HUES64 (cell line): ENCODE measurements around the gene POLR1H.

Experiments
- H3K27ac ChIP-seq: 2 replicates; pipeline ENCODE4 v1.7.0; 2013; ENCODE audit warnings: low read depth, low read length, inconsistent platforms
- H3K27me3 ChIP-seq: 2 replicates; pipeline ENCODE4 v1.6.1; 2013; ENCODE audit warnings: mild to moderate bottlenecking, low read length; ENCODE audit not compliant: insufficient read depth
- H3K36me3 ChIP-seq: 2 replicates; pipeline ENCODE4 v1.6.1; 2013; ENCODE audit warnings: mild to moderate bottlenecking, low read length; ENCODE audit not compliant: insufficient read depth
- H3K4me1 ChIP-seq: 2 replicates; pipeline ENCODE4 v1.6.1; 2013; ENCODE audit warnings: mild to moderate bottlenecking, low read length, moderate library complexity; ENCODE audit not compliant: insufficient read depth
- H3K4me3 ChIP-seq: 2 replicates; pipeline ENCODE4 v1.5.1; 2013; ENCODE audit warnings: mild to moderate bottlenecking, low read length, moderate library complexity
- H3K9ac ChIP-seq: 2 replicates; pipeline ENCODE4 v1.6.1; 2013; ENCODE audit warnings: mild to moderate bottlenecking, low read depth, low read length
- H3K9me3 ChIP-seq: 2 replicates; pipeline ENCODE4 v1.6.1; 2013; ENCODE audit warnings: low read depth, low read length; ENCODE audit not compliant: insufficient read depth
- WGBS: fragments of 150-250, 120-280 bp; methylation state at CpG from one replicate; pipeline ENCODE4 v1.1.7; 2013; ENCODE audit warnings: missing lambda C conversion rate; 5-methylcytosine and 5-hydroxymethylcytosine counted together

POLR1H gene

DNA sequence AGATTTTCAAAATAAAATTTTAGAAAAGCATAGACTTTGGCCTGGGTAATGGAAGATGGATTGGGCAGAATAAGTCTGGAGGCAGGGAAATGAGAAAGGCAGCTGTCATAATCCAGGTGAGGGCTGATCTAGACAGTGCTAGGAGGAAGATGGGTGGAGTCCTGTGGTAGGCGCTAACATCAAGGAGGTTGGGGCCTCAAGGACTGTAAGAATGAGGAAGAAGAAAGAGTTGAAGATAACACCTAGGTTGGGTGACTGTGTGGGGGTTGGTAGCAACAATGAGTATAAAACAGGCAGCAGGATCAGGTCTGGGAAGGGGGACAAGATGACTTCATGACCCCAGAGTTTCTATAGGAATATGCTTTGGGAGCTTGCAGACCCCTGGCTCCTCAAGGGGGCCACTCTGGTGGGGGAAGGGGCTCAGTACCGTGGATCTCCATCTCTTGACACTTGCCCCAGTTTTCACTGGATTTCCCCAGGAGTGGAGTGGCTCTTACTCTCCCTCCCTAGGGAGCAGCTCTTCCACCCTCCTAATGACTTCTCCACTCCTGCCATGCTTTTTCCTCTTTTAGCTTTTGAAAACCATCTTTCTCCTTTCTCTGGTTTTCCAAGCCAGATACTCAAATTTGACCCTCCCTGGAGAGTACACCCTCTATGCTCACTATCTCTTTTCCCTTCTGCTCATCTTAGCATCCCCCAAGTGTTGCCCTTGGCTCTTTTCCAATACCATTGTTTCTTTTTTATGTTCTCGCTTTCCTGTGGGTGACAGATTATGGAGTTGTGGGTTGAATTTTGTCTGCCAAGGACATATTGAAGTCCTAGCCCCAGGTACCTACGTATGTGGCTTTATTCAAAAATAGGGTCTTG lies 37.1 kb downstream of the POLR1H start:
- 86% methylated on average over 4 of the region's 4 CpGs for WGBS
- Histone ChIP-seq H3K4me3 (no peak overlapping the region), H3K9me3 (no peaks in the 10 kb centered on the region), H3K27ac (no peak overlapping the region), H3K4me1 (peaks cover 16% of the 10 kb centered on the region), H3K9ac (no peak overlapping the region), H3K27me3 (peaks cover 88% of the 10 kb centered on the region), H3K36me3 (no peaks in the 10 kb centered on the region)

DNA sequence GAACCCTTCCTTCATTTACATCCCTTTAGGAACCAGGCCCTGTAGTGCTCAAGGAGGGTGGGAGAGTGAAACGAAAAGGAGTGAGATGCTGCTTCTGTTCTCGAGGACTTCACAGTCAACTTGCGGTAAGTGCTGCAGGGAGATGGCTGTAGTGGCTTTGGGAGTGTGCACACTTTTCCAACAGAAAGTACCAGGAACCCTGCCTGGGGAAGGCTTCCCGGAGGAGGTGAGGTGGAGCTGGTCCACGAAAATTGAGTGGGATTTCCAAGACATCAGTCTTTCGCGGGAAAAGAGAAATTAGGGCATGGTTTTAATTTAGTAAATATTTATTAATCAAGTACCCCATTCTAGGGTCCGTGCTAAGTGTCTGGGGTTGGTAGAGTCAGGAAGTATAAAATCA lies 39.1 kb downstream of the POLR1H start:
- peaks cover 94% of the 10 kb centered on the region for H3K27me3 ChIP-seq
- no peak overlapping the region for H3K9ac ChIP-seq
- H3K27ac ChIP-seq: no peak overlapping the region
- peaks cover 16% of the 10 kb centered on the region for H3K4me1 ChIP-seq
- no peaks in the 10 kb centered on the region for H3K9me3 ChIP-seq
- 22% methylated on average over 6 of the region's 8 CpGs for WGBS
- peak overlapping the region; percentile 51 for H3K4me3 ChIP-seq
- H3K36me3 ChIP-seq: no peaks in the 10 kb centered on the region

DNA sequence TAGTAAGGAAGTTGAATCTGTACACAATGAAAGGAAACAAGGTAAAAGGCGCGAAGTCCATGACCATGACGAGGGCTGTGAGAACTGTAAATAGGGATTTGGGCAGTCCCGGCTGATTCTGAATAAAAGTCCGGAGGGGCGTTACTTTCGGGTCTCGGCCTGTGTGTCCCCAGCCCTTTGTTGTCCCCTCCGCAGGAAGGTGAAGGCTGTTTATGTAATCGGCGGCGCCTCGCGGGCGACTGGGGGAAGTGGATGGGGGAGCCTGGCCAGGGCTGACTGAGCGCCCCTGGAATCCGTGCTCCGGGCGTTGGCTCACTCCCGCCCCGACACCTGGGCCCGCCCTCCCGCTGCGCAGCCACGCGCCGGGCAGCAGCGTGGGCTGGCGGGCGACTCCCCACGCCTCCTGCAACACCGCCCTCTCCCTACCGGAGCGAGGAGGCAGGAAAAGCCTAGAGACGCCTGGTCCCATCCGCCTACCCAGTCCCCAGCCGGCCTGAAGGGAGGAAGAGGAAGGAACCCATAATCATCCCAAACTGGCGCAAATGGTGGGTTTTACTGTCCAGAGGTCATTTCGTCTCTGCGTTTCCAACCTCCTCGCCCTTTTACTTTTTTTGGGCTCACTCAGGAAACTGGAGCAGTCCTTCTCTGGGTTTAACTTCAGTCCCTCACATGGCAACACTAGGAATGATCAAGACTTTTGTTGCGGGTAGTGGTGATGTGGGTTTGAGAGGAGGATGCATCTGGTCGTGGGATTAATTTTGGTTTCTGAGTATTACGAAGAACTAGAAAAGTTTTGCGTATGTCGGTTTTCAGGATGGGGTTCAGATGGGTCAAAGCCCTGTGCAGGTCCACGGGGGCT lies 39.7 kb downstream of the POLR1H start:
- peaks cover 96% of the 10 kb centered on the region for H3K27me3 ChIP-seq
- H3K4me3 ChIP-seq: peak overlapping the region; percentile 51
- WGBS: 4% methylated on average over 47 of the region's 47 CpGs
- peaks cover 16% of the 10 kb centered on the region for H3K4me1 ChIP-seq
- no peak overlapping the region for H3K9ac ChIP-seq
- H3K9me3 ChIP-seq: no peaks in the 10 kb centered on the region
- no peaks in the 10 kb centered on the region for H3K36me3 ChIP-seq
- H3K27ac ChIP-seq: no peak overlapping the region

DNA sequence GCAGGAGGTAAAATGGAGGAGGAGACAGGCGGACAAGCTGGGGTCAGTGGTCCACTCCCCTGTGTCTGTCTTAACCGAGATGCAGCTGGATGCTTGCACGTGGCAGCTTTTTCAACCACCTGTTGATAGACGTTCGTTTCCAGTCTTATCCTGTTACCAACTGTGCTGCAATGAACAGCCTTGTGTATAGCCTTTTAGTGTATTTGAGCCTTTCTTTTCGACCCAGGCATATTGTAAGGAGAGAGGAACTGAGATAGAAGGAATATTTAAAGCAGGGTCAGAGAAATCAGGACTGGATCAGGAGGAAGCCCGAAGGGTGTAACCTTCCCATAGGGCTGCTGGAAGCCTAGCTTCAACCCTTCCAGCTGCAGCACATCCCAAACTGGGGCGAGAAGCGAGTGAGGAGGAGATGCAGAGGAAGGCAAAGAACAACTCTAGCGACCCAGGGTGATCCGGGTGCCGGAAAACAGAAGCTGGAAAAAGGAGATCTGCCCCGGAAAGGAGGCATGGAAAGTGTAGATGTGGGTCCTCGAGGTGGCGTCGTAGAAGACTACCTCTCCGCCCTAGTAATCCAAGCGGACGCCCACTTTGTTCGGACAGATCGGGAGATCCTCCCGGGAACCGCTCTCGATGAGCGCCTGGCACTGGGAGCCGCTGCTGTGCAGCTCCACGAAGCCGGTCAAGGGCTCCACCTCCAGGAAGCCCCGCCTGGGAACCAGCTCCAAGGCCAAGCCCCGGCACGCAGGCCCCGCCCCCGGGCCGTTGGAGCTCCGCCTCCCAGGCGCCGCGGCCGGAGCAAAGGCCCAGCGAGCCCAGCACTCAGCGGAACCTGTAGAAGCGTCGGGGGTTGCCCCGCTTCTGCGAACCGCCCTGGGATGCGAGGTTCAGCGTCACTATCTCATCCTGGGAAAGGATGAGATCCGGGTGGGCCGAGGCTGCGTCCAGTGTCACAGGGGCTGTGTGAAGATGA lies 40.7 kb downstream of the POLR1H start:
- Histone ChIP-seq H3K9me3 (no peaks in the 10 kb centered on the region), H3K36me3 (no peaks in the 10 kb centered on the region), H3K27ac (no peak overlapping the region), H3K9ac (no peak overlapping the region), H3K4me1 (peaks cover 16% of the 10 kb centered on the region), H3K27me3 (peaks cover 92% of the 10 kb centered on the region), H3K4me3 (peak overlapping the region; percentile 51)
- WGBS: 3% methylated on average over 51 of the region's 51 CpGs

DNA sequence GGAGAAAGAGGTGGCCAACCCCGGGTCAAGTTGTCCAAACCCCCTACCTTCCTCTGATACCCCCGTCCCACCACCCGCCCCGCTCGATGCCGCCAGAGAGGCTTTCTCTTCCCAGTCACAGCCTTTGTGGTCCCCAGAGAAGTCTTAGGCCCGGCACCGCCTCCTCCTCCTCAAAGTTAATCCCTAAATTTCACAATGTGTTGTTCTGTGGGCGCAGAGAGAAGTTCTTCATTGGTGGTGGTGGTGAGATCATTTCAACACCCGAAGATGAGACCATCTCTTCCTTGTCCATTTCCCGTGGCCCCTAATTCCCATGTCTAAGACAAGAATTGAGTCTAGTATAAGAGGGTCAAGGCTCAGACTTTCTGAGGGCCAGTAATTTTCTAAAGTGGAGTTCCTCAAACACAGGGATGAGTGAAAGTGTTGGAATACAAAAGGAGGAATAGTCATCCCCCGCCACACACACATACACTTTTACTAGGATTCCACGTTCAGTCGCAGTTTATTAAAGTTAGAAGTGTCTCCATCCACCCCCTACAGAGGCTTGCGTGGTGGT lies 41.4 kb downstream of the POLR1H start:
- H3K27me3 ChIP-seq: peaks cover 86% of the 10 kb centered on the region
- peaks cover 16% of the 10 kb centered on the region for H3K4me1 ChIP-seq
- no peak overlapping the region for H3K27ac ChIP-seq
- no peaks in the 10 kb centered on the region for H3K36me3 ChIP-seq
- H3K9ac ChIP-seq: no peak overlapping the region
- H3K9me3 ChIP-seq: no peaks in the 10 kb centered on the region
- 31% methylated on average over 12 of the region's 15 CpGs for WGBS
- H3K4me3 ChIP-seq: peak overlapping the region; percentile 51

DNA sequence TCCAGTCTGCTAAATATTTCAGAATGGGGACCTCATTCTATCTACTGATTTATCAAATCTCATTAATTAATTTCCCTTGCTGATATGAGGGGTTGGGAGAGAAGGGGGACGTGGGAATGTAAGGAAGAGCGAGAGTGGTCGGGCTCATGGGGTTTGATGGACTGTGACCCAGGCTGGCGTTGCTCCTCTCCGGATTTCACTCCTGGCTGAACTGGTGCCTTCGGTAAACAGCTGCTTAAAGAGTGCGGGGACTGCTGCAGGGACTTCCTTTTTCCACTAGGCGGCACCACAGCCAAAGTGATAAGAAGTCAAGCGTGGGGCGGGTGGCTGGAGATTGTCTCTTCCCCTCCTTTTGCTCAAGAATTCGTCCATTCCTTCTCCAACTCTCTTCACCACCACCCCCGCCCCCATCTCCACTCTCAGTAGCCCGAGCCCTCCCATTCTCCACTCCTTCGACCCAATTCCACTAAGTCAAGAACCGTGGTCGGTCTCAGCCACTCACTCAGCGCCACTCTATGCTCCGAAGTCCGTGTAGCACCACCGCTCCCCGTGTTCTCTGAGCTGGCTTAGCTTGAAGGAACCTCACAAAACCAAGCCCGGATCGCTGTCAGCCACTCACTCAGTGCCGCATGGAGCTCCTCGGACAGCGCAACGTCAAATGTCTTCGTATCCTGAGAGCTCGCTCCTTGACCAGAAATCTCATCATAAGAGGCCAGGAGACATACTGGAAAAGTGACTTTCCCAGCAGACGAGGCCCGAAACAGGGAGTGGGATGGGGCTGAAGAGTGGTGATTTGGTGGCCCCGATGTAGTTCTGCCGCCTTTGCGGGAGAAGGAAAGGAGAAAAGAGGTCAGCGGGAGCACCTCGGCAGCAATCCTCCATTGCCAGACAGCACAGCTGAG lies 42.2 kb downstream of the POLR1H start:
- Histone ChIP-seq H3K9me3 (no peaks in the 10 kb centered on the region), H3K27me3 (peaks cover 81% of the 10 kb centered on the region), H3K36me3 (no peaks in the 10 kb centered on the region), H3K4me3 (peak overlapping the region; percentile 55), H3K27ac (no peak overlapping the region), H3K9ac (no peak overlapping the region), H3K4me1 (peaks cover 16% of the 10 kb centered on the region)
- WGBS: 4% methylated on average over 36 of the region's 36 CpGs

DNA sequence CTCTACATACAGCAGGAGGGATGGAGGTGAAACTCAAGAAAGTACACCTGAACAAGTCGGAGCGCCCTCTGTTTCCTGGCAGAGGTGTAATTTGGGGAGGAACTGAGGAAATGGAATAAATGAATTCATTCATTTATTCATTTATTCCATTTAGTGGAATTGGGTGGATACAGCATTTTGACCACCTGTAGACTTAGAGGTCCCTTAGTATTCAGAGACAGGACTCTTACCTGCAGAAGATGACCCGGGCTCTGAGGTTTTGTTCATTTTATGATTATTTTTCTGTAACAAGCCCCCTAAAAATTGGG lies 42.8 kb downstream of the POLR1H start:
- Histone ChIP-seq H3K9me3 (no peaks in the 10 kb centered on the region), H3K27ac (no peak overlapping the region), H3K36me3 (no peaks in the 10 kb centered on the region), H3K4me3 (peak overlapping the region; percentile 55), H3K27me3 (peaks cover 78% of the 10 kb centered on the region), H3K4me1 (peaks cover 16% of the 10 kb centered on the region), H3K9ac (no peak overlapping the region)
- WGBS: 23% methylated on average over 2 of the region's 3 CpGs

DNA sequence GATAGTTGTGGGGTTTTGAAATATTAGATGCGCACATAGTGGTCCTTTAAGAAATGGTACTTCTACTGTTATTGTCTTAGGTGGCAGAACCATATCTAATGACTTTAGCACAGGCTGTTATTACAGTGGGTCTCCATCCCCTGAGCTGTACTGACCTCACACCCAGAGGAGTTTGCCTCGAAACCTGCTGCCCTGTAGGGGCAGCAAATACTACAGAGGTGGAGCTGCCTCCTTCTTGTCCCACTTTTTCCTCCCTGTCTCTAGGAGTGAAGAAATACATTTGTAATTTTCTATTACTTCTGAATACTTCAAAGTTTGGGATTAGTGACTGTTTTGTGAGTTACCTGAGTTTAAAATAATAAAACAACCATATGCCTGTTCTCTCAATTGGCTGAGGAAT lies 43.6 kb downstream of the POLR1H start:
- Histone ChIP-seq H3K9ac (no peak overlapping the region), H3K9me3 (no peaks in the 10 kb centered on the region), H3K4me3 (no peak overlapping the region), H3K4me1 (peaks cover 16% of the 10 kb centered on the region), H3K27me3 (peaks cover 75% of the 10 kb centered on the region), H3K36me3 (no peaks in the 10 kb centered on the region), H3K27ac (no peak overlapping the region)
- WGBS: 72% methylated on average over 2 of the region's 2 CpGs

DNA sequence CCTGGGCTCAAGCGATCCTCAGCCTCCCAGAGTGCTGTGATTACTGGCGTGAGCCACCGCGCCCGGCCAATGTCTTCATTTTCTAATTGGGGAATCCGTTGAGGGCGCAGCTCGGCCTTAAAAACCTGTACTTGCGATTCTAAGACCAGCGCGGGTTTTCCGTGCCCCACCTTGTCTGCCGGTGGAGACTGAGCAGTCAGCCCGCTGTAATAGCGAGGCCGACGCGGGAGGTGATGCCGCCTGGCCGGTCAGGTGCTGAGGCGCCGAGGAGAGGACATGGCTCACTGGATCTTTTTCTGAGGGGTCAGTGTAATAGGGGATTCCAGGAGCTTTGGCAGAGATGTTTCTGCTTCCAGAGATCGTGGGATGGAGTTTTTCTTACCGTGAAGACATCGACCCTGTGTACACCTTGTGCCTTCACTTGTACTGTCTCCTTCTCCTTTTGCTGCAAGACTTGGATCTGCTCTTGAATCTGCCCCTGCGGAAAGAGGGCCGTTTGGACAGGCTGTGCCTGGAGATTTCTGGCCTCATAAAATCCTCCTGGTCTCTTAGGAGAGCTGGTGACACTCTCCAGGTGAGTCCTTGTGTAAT lies 50.3 kb downstream of the POLR1H start:
- H3K4me3 ChIP-seq: no peak overlapping the region
- H3K9ac ChIP-seq: no peak overlapping the region
- H3K9me3 ChIP-seq: no peaks in the 10 kb centered on the region
- no peak overlapping the region for H3K27ac ChIP-seq
- no peaks in the 10 kb centered on the region for H3K36me3 ChIP-seq
- 92% methylated on average over 27 of the region's 27 CpGs for WGBS
- H3K4me1 ChIP-seq: no peaks in the 10 kb centered on the region
- peaks cover 63% of the 10 kb centered on the region for H3K27me3 ChIP-seq
